SK-N-SH (cell line): ENCODE data around the gene SLC17A1. TPM values are rescaled to one million over a fixed set of nuclear protein-coding genes. Genes with fewer than 3 reads are reported as not detected.

ENCODE experiments used
- CTCF ChIA-PET: fragments of 300-600, 350-600 bp; formaldehyde crosslinking; extraction: SDS; loops from one replicate; lab custom pipeline; 2021; lab: Yijun Ruan, JAX
- POLR2A ChIA-PET: fragments of 350-600 bp; sonication (Branson Sonifier 250); formaldehyde crosslinking; extraction: SDS; loops from one replicate; lab custom pipeline; 2020; ENCODE audit warnings: antibody characterized with exemption, inconsistent platforms; lab: Yijun Ruan, JAX
- DNase-seq: peaks from one replicate; pipeline ENCODE4 v3.0.0; 2012
- H2AFZ ChIP-seq: fragments of 200-600 bp; sonication (generic); 2 replicates; pipeline ENCODE4 v1.8.1; 2016; ENCODE audit warnings: antibody characterized with exemption, mild to moderate bottlenecking, low read depth
- H3F3A ChIP-seq: fragments of 200-600 bp; sonication (generic); replicated peaks from 2 replicates; pipeline ENCODE3; 2016; ENCODE audit warnings: antibody characterized with exemption, mild to moderate bottlenecking; ENCODE audit not compliant: insufficient read depth
- H3K27ac ChIP-seq, 2 experiments: fragments of 200-500 bp in 1 of 2; fragments of 200-600 bp in 1 of 2; sonication (Bioruptor generic) in 1 of 2; sonication (generic), shearing (Covaris generic) in 1 of 2; 2 replicates each; pipeline versions ENCODE4 v1.5.1 to v1.6.1; 2014 to 2016; ENCODE audit warnings: low read depth in 2 of 2, inconsistent platforms in 1 of 2, low read length in 1 of 2, mild to moderate bottlenecking in 1 of 2, mixed read lengths in 1 of 2
- H3K27me3 ChIP-seq: fragments of 200-600 bp; sonication (generic), shearing (Covaris generic); 2 replicates; pipeline ENCODE4 v1.6.1; 2016; ENCODE audit warnings: mixed run types; ENCODE audit not compliant: insufficient read depth
- H3K36me3 ChIP-seq, 2 experiments: fragments of 200-500 bp in 1 of 2; fragments of 200-600 bp in 1 of 2; sonication (Bioruptor generic) in 1 of 2; sonication (generic) in 1 of 2; replicated peaks in 1 of 2; 2 replicates each; pipeline versions ENCODE3 to v1.5.1; 2014 to 2016; ENCODE audit warnings: low read length in 1 of 2, mild to moderate bottlenecking in 1 of 2; ENCODE audit not compliant: insufficient read depth in 2 of 2, control insufficient read depth in 1 of 2
- H3K4me1 ChIP-seq, 2 experiments: fragments of 200-500 bp in 1 of 2; fragments of 200-600 bp in 1 of 2; sonication (Bioruptor generic) in 1 of 2; sonication (generic), shearing (Covaris generic) in 1 of 2; 2 replicates each; pipeline versions ENCODE4 v1.5.1 to v1.6.1; 2014 to 2016; ENCODE audit warnings: low read depth in 1 of 2, low read length in 1 of 2, mixed run types in 1 of 2; ENCODE audit not compliant: insufficient read depth in 2 of 2, control insufficient read depth in 1 of 2
- H3K4me2 ChIP-seq: fragments of 200-600 bp; sonication (generic), shearing (Covaris generic); 2 replicates; pipeline ENCODE4 v1.6.1; 2017; ENCODE audit warnings: mixed run types
- H3K4me3 ChIP-seq, 2 experiments: fragments of 200-500 bp in 1 of 2; fragments of 200-600 bp in 1 of 2; sonication (Bioruptor generic) in 1 of 2; sonication (generic), shearing (Covaris generic) in 1 of 2; 2 replicates each; pipeline versions ENCODE4 v1.5.1 to v1.8.1; 2014 to 2016; ENCODE audit warnings: low read depth in 2 of 2, inconsistent platforms in 1 of 2, low read length in 1 of 2, mild to moderate bottlenecking in 1 of 2, mixed read lengths in 1 of 2, moderate library complexity in 1 of 2
- H3K79me2 ChIP-seq: fragments of 200-600 bp; sonication (generic); 2 replicates; pipeline ENCODE4 v1.8.1; 2017; ENCODE audit warnings: mild to moderate bottlenecking; ENCODE audit not compliant: insufficient read depth
- H3K9ac ChIP-seq: fragments of 200-600 bp; sonication (generic); 2 replicates; pipeline ENCODE4 v1.6.1; 2017; ENCODE audit warnings: mixed run types
- H3K9me2 ChIP-seq: fragments of 200-600 bp; sonication (generic); 2 replicates; pipeline ENCODE4 v1.6.1; 2017; ENCODE audit warnings: mixed run types
- H3K9me3 ChIP-seq: fragments of 200-600 bp; sonication (generic); 2 replicates; pipeline ENCODE4 v1.6.1; 2017; ENCODE audit warnings: mixed run types, mild to moderate bottlenecking, moderate library complexity
- H4K20me1 ChIP-seq: fragments of 200-600 bp; sonication (generic); 2 replicates; pipeline ENCODE4 v1.6.1; 2017; ENCODE audit warnings: mild to moderate bottlenecking, mixed run types; ENCODE audit not compliant: insufficient read depth
- CHD2 ChIP-seq: fragments of 150-350 bp; IDR thresholded peaks from 2 replicates; pipeline ENCODE4 v1.6.1; 2018; ENCODE audit warnings: low read length; ENCODE audit not compliant: partially characterized antibody
- ELF1 ChIP-seq: IDR thresholded peaks from 2 replicates; pipeline ENCODE4 v1.4.0; 2012
- FOSL2 ChIP-seq: IDR thresholded peaks from 2 replicates; pipeline ENCODE4 v1.4.0; 2012; ENCODE audit warnings: low read depth, mild to moderate bottlenecking, moderate library complexity, borderline replicate concordance
- FOXJ3 ChIP-seq: sonication (generic); formaldehyde crosslinking; IDR thresholded peaks from 2 replicates; pipeline ENCODE4 v1.5.1; 2020; ENCODE audit warnings: mild to moderate bottlenecking, missing genetic modification reagents
- FOXM1 ChIP-seq: IDR thresholded peaks from 2 replicates; pipeline ENCODE4 v1.4.0; 2012; ENCODE audit warnings: low read depth, mild to moderate bottlenecking
- GABPA ChIP-seq: IDR thresholded peaks from 2 replicates; pipeline ENCODE4 v1.4.0; 2012; ENCODE audit warnings: low read depth, mild to moderate bottlenecking
- GATA2 ChIP-seq: sonication (generic); formaldehyde crosslinking; IDR thresholded peaks from 2 replicates; pipeline ENCODE4 v1.5.0; 2020; ENCODE audit warnings: mild to moderate bottlenecking, missing genetic modification reagents
- JUND ChIP-seq: IDR thresholded peaks from 2 replicates; pipeline ENCODE4 v1.4.0; 2012
- POLR2AphosphoS5 ChIP-seq: IDR thresholded peaks from 2 replicates; pipeline ENCODE4 v1.6.1; 2012; ENCODE audit warnings: low read depth, low read length
- RAD21 ChIP-seq: IDR thresholded peaks from 2 replicates; pipeline ENCODE4 v1.6.1; 2012; ENCODE audit warnings: mild to moderate bottlenecking, low read length
- RFX5 ChIP-seq: IDR thresholded peaks from 2 replicates; pipeline ENCODE4 v1.6.1; 2012; ENCODE audit warnings: mild to moderate bottlenecking, improper control_type of control experiment, low read length
- RXRA ChIP-seq: IDR thresholded peaks from 2 replicates; pipeline ENCODE4 v1.4.0; 2012; ENCODE audit warnings: low read depth, mild to moderate bottlenecking, borderline replicate concordance
- TAF1 ChIP-seq: IDR thresholded peaks from 2 replicates; pipeline ENCODE4 v1.6.1; 2012; ENCODE audit warnings: low read depth, mild to moderate bottlenecking, low read length, moderate library complexity, borderline replicate concordance
- TEAD4 ChIP-seq: IDR thresholded peaks from 2 replicates; pipeline ENCODE4 v1.4.0; 2012; ENCODE audit warnings: mild to moderate bottlenecking, borderline replicate concordance; ENCODE audit not compliant: insufficient read depth
- YY1 ChIP-seq: IDR thresholded peaks from 2 replicates; pipeline ENCODE4 v1.4.0; 2012; ENCODE audit warnings: low read depth, mild to moderate bottlenecking
- WGBS: methylation state at CpG from one replicate; pipeline ENCODE4 v1.1.6; 2017; ENCODE audit warnings: low lambda C conversion rate; 5-methylcytosine and 5-hydroxymethylcytosine counted together
- polyA plus RNA-seq, 3 experiments: library from polyadenylated mRNA; depleted of rRNA; stranded (reverse); fragments of >200 nt; gene quantifications; 2 replicates each; pipeline ENCODE4 v1.2.3, GENCODE V29; 2012
- TF ChIP-seq, protein P1 (sequence below): IDR thresholded peaks from 2 replicates; pipeline ENCODE4; 2012
- TF ChIP-seq, protein P2 (sequence below): IDR thresholded peaks from 2 replicates; pipeline ENCODE4 v1.4.0; 2012; ENCODE audit warnings: low read depth, borderline replicate concordance
- TF ChIP-seq, protein P3 (sequence below): IDR thresholded peaks from 2 replicates; pipeline ENCODE4 v1.4.0; 2012; ENCODE audit warnings: low read depth
- TF ChIP-seq, protein P4 (sequence below): IDR thresholded peaks from 2 replicates; pipeline ENCODE4 v1.4.0; 2012; ENCODE audit warnings: low read depth, borderline replicate concordance

Gene SLC17A1
- polyA plus RNA-seq, 1 of the 3 experiments (the other 2 are of a cell fraction), result not detected

DNA sequence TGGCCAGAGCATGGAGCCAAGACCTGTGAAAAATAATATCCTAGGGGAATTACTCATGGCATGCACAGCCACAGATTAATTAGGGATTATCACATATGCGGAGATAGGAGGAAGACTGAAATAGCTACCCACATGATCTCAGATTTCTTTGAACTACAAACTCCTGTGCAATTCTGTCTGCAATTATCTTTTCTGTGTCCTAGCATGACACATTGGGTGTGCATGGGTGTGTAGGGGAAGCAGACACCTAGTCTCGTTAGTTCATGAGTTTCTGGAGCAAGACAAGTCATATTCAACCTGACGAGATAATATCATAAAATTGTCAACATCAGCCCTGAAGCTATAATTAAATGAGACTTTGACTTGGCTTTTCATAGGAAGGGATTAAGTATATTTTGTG lies 80.9 kb downstream of the SLC17A1 start:
- POLR2A ChIA-PET, result no interaction called here
- no peaks in the 10 kb centered on the region for H3K36me3 ChIP-seq

DNA sequence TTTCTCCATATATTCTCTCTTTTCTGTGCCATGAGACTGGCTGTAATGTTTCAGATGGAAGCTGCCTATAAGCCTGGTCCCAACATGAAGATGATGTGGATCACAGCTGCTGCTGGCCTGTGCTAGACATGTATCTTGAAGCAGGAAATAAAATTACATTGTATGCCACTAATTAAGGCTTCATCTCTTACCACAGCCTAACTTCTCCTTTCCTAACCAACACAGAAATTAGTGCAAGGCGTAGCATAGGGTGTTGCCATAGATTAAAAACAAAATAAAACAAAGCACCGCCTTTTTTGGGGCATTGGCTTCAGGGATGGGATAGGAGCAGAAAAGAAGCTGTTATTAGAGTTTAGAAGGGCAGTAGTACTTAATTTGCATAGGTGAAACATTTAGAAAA lies 82.0 kb downstream of the SLC17A1 start:
- H3K4me3 ChIP-seq, result no peak overlapping the region
- H3K4me2 ChIP-seq, result no peak overlapping the region
- CTCF ChIA-PET, result interaction anchor here (1.0 to 1.3 kb wide), 3 partner anchors 10 to 254 kb away, joined by 3 read pairs; no protein-coding TSS in a partner anchor
- H3K9me2 ChIP-seq, result no peaks in the 10 kb centered on the region
- no peaks in the 10 kb centered on the region for H3F3A ChIP-seq
- POLR2A ChIA-PET, result no interaction called here
- H3K4me1 ChIP-seq, result no peaks in the 10 kb centered on the region
- TF ChIP-seq JUND, result no peak
- TF ChIP-seq RXRA, result no peak
- no peak for TF ChIP-seq RAD21
- no peak for TF ChIP-seq FOXJ3 (CRISPR knock-in tag)
- TF ChIP-seq YY1, result no peak
- TF ChIP-seq TAF1, result no peak
- TF ChIP-seq FOXM1, result no peak
- no peak for TF ChIP-seq ELF1
- TF ChIP-seq, protein P1, sequence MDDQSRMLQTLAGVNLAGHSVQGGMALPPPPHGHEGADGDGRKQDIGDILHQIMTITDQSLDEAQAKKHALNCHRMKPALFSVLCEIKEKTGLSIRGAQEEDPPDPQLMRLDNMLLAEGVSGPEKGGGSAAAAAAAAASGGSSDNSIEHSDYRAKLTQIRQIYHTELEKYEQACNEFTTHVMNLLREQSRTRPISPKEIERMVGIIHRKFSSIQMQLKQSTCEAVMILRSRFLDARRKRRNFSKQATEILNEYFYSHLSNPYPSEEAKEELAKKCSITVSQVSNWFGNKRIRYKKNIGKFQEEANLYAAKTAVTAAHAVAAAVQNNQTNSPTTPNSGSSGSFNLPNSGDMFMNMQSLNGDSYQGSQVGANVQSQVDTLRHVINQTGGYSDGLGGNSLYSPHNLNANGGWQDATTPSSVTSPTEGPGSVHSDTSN, result no peak
- TF ChIP-seq POLR2AphosphoS5, result no peak
- TF ChIP-seq, protein P2, sequence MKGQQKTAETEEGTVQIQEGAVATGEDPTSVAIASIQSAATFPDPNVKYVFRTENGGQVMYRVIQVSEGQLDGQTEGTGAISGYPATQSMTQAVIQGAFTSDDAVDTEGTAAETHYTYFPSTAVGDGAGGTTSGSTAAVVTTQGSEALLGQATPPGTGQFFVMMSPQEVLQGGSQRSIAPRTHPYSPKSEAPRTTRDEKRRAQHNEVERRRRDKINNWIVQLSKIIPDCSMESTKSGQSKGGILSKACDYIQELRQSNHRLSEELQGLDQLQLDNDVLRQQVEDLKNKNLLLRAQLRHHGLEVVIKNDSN, result no peak
- no peak for TF ChIP-seq FOSL2
- TF ChIP-seq, protein P3, sequence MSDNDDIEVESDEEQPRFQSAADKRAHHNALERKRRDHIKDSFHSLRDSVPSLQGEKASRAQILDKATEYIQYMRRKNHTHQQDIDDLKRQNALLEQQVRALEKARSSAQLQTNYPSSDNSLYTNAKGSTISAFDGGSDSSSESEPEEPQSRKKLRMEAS, result no peak
- TF ChIP-seq CHD2, result no peak
- TF ChIP-seq RFX5, result no peak
- no peak for TF ChIP-seq GATA2 (CRISPR knock-in tag)
- H3K9me3 ChIP-seq, result no peaks in the 10 kb centered on the region
- no peak overlapping the region for H2AFZ ChIP-seq
- no peaks in the 10 kb centered on the region for H3K36me3 ChIP-seq
- H4K20me1 ChIP-seq, result no peaks in the 10 kb centered on the region
- no peak overlapping the region for H3K27ac ChIP-seq
- 34% methylated on average over 2 of the region's 2 CpGs for WGBS
- no peaks in the 10 kb centered on the region for H3K79me2 ChIP-seq
- H3K9ac ChIP-seq, result no peak overlapping the region
- H3K27me3 ChIP-seq, result no peaks in the 10 kb centered on the region; the same call in 1 of the 2 replicates
- DNase-seq, result no peak

More for the DNA sequence above, 80.9 kb downstream of the SLC17A1 start:
- H3K9ac ChIP-seq, result no peak overlapping the region
- 19% methylated on average over 2 of the region's 3 CpGs for WGBS
- CTCF ChIA-PET, result interaction anchor here (1.2 to 1.3 kb wide), 2 partner anchors 11 to 37 kb away, joined by 3 read pairs; no protein-coding TSS in a partner anchor
- no peaks in the 10 kb centered on the region for H3K4me1 ChIP-seq
- no peak overlapping the region for H3K4me3 ChIP-seq
- H4K20me1 ChIP-seq, result no peaks in the 10 kb centered on the region
- H3K27me3 ChIP-seq, result no peaks in the 10 kb centered on the region; the same call in 1 of the 2 replicates
- no peaks in the 10 kb centered on the region for H3K79me2 ChIP-seq
- no peak overlapping the region for H3K27ac ChIP-seq
- no peaks in the 10 kb centered on the region for H3K9me3 ChIP-seq
- H3F3A ChIP-seq, result no peaks in the 10 kb centered on the region
- no peak overlapping the region for H2AFZ ChIP-seq
- DNase-seq, result no peak
- TF ChIP-seq GATA2 (CRISPR knock-in tag) (no peak), TEAD4 (no peak), GABPA (no peak), POLR2AphosphoS5 (no peak), RXRA (no peak)
- TF ChIP-seq, protein P3, result no peak
- TF ChIP-seq, protein P4, sequence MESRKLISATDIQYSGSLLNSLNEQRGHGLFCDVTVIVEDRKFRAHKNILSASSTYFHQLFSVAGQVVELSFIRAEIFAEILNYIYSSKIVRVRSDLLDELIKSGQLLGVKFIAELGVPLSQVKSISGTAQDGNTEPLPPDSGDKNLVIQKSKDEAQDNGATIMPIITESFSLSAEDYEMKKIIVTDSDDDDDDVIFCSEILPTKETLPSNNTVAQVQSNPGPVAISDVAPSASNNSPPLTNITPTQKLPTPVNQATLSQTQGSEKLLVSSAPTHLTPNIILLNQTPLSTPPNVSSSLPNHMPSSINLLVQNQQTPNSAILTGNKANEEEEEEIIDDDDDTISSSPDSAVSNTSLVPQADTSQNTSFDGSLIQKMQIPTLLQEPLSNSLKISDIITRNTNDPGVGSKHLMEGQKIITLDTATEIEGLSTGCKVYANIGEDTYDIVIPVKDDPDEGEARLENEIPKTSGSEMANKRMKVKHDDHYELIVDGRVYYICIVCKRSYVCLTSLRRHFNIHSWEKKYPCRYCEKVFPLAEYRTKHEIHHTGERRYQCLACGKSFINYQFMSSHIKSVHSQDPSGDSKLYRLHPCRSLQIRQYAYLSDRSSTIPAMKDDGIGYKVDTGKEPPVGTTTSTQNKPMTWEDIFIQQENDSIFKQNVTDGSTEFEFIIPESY, result no peak
- H3K9me2 ChIP-seq, result no peaks in the 10 kb centered on the region
- no peak overlapping the region for H3K4me2 ChIP-seq
